ENCODE results near the gene VCAN. TPM values are rescaled to one million over a fixed set of nuclear protein-coding genes. Genes with fewer than 3 reads are reported as not detected.
"Not testable (repeated sequence)": the region's sequence is repeated elsewhere in the genome, so short reads cannot be mapped to it uniquely, and the experiment has no call there.

Gene VCAN
- total RNA-seq, 1 donor from 2014 or later = 67.5 TPM

- no peak for DNase-seq (ENCODE audit: extremely low spot score, unreplicated experiment)
- Mint-ChIP-seq H3K27ac (ENCODE audit: unreplicated experiment) (no peak overlapping the region), H3K36me3 (ENCODE audit: unreplicated experiment) (no peaks in the 10 kb centered on the region)
Measured at GRCh38 chr5:83430130-83431010, 41.2 kb upstream of the VCAN start.

GRCh38 chr5:83433891-83434290 is 37.7 kb upstream of the VCAN start:
- Mint-ChIP-seq H3K27ac (ENCODE audit: unreplicated experiment) (no peak overlapping the region), H3K4me1 (ENCODE audit: unreplicated experiment) (no peaks in the 10 kb centered on the region), H3K4me3 (ENCODE audit: unreplicated experiment) (no peak overlapping the region), H3K36me3 (ENCODE audit: unreplicated experiment) (no peaks in the 10 kb centered on the region), H3K27me3 (ENCODE audit: unreplicated experiment) (no peaks in the 10 kb centered on the region), H3K9me3 (ENCODE audit: unreplicated experiment) (no peaks in the 10 kb centered on the region)
- DNase-seq (ENCODE audit: extremely low spot score, unreplicated experiment) = no peak
- TF ChIP-seq CTCF (IDR thresholded peaks at IDR 0.05) = no peak

More at GRCh38 chr5:83430130-83431010, 41.2 kb upstream of the VCAN start:
- Mint-ChIP-seq H3K9me3 (ENCODE audit: unreplicated experiment) (peaks cover 7% of the 10 kb centered on the region), H3K4me3 (ENCODE audit: unreplicated experiment) (no peak overlapping the region), H3K27me3 (ENCODE audit: unreplicated experiment) (no peaks in the 10 kb centered on the region), H3K4me1 (ENCODE audit: unreplicated experiment) (no peaks in the 10 kb centered on the region)
- TF ChIP-seq CTCF (IDR thresholded peaks at IDR 0.05) = peak; percentile 98

- no peak for DNase-seq (ENCODE audit: extremely low spot score, unreplicated experiment)
- Mint-ChIP-seq H3K9me3 (ENCODE audit: unreplicated experiment) (no peaks in the 10 kb centered on the region), H3K36me3 (ENCODE audit: unreplicated experiment) (no peaks in the 10 kb centered on the region), H3K4me3 (ENCODE audit: unreplicated experiment) (no peak overlapping the region), H3K27ac (ENCODE audit: unreplicated experiment) (no peak overlapping the region), H3K27me3 (ENCODE audit: unreplicated experiment) (no peaks in the 10 kb centered on the region), H3K4me1 (ENCODE audit: unreplicated experiment) (no peaks in the 10 kb centered on the region)
- no peak for TF ChIP-seq CTCF (IDR thresholded peaks at IDR 0.05)
Measured at GRCh38 chr5:83434946-83435345, 36.6 kb upstream of the VCAN start.

GRCh38 chr5:83436276-83436675 is 35.3 kb upstream of the VCAN start:
- no peak overlapping the region for H3K27ac Mint-ChIP-seq (ENCODE audit: unreplicated experiment)
- H3K9me3 Mint-ChIP-seq (ENCODE audit: unreplicated experiment) = no peaks in the 10 kb centered on the region
- no peak overlapping the region for H3K4me3 Mint-ChIP-seq (ENCODE audit: unreplicated experiment)
- no peak for DNase-seq (ENCODE audit: extremely low spot score, unreplicated experiment)
- H3K36me3 Mint-ChIP-seq (ENCODE audit: unreplicated experiment) = no peaks in the 10 kb centered on the region
- H3K27me3 Mint-ChIP-seq (ENCODE audit: unreplicated experiment) = no peaks in the 10 kb centered on the region
- H3K4me1 Mint-ChIP-seq (ENCODE audit: unreplicated experiment) = no peaks in the 10 kb centered on the region
- TF ChIP-seq CTCF (IDR thresholded peaks at IDR 0.05) = no peak

GRCh38 chr5:83437697-83438096 is 33.8 kb upstream of the VCAN start:
- DNase-seq (ENCODE audit: extremely low spot score, unreplicated experiment); H3K36me3 Mint-ChIP-seq (ENCODE audit: unreplicated experiment); H3K4me1 Mint-ChIP-seq (ENCODE audit: unreplicated experiment); H3K27me3 Mint-ChIP-seq (ENCODE audit: unreplicated experiment); H3K9me3 Mint-ChIP-seq (ENCODE audit: unreplicated experiment); H3K27ac Mint-ChIP-seq (ENCODE audit: unreplicated experiment); H3K4me3 Mint-ChIP-seq (ENCODE audit: unreplicated experiment): not testable (repeated sequence)

All from osteocyte (in vitro differentiated cells).